Mesodermal cell (in vitro differentiated cells): ENCODE results near the gene CFAP74.

ENCODE experiments used
- H3K27ac ChIP-seq: 2 replicates; pipeline ENCODE4 v1.7.0; 2013; ENCODE audit warnings: mild to moderate bottlenecking, low read depth, low read length, moderate library complexity; ENCODE audit not compliant: severe bottlenecking
- H3K36me3 ChIP-seq: 2 replicates; pipeline ENCODE4 v1.7.1; 2013; ENCODE audit warnings: mild to moderate bottlenecking, low read length, moderate library complexity; ENCODE audit not compliant: control insufficient read depth, insufficient read depth
- H3K4me1 ChIP-seq: one replicate; pipeline ENCODE4 v1.7.1; 2013; ENCODE audit warnings: mild to moderate bottlenecking, low read length; ENCODE audit not compliant: insufficient read depth, control insufficient read depth, poor library complexity, severe bottlenecking
- H3K4me3 ChIP-seq: 2 replicates; pipeline ENCODE4 v1.7.0; 2013; ENCODE audit warnings: low read length, control low read depth, mild to moderate bottlenecking; ENCODE audit not compliant: insufficient read depth, poor library complexity, severe bottlenecking; ENCODE audit errors: extremely low read depth
- H3K9me3 ChIP-seq: 2 replicates; pipeline ENCODE4 v1.7.1; 2013; ENCODE audit warnings: mild to moderate bottlenecking, low read length, moderate library complexity; ENCODE audit not compliant: control insufficient read depth
- WGBS, 2 experiments: methylation state at CpG; one replicate each; pipeline ENCODE4 v1.1.5; 2013; ENCODE audit warnings: missing lambda C conversion rate in 2 of 2; ENCODE audit not compliant: insufficient coverage in 2 of 2; 5-methylcytosine and 5-hydroxymethylcytosine counted together

The CFAP74 gene

DNA sequence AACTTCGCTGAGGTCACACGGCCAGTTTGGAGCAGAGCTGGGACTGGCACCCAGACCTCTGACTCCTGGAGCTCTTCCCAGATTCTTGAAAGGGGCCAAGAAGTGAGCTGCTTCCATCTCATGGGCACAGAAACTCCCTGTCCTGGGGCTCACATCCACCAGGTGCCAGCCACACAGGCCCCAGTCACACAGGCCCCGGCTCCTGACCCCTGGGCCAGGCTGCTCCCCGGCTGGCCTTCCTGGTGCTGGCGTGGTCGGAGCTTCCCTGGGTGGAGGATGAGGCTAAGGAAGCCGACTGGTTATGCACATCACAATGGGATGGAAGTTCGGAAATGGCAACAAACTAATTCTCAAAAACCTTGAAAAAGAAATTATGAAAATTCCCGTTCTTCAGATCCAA lies 12.5 kb upstream of the CFAP74 start:
- Histone ChIP-seq H3K4me1 (peaks cover 6% of the 10 kb centered on the region), H3K4me3 (no peak overlapping the region), H3K9me3 (no peaks in the 10 kb centered on the region), H3K36me3 (no peaks in the 10 kb centered on the region), H3K27ac (no peak overlapping the region)
- WGBS, 2 experiments = 94 to 96% methylated on average over 9 of the region's 9 CpGs

DNA sequence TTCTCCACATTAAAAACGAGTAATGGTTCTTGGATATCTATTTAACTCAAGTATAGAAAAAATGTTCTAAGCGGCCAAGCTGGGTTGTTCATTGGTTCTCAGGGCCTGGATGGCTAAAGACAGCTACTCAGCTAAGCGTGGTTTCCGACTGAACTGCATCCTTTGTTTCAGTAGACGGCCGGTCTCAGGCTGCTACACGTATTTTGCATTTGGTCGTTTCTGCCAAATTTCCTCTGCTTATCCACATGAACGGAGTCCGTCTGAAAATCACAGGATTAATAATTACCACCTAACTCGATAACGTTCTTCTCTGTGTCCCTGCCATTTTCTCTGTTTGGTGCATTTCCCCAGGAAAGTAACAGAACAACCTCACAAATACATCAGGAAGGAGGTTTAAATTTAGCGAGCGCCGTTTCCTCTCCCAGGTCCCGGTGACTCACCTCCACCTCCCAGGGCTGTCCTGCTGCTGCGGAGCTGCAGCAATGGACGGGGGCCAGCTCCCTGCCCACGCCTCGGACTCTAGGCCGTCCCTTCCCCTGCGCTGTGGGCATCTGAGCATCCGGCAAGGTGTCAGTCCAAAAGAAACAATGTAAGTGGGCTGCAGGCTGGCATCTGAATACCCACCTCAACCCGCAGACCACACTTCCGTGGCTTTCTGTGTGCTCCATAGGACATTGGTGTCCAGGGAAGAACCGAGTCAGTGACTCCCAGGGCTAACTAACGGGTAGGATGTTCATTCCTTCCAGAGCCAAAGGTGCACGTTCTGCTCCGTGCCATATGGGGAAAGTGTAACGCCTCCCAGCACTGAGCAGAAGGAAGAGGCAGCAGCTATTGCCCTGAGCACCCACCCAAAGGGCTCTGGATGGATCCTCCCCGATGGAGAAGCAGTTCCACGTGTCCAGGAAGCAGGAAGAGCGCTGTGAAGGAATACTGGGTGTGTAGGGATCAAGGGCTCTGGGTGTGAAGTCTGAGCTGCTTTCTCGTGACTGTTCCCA lies 11.5 kb upstream of the CFAP74 start:
- Histone ChIP-seq H3K36me3 (no peaks in the 10 kb centered on the region), H3K9me3 (no peaks in the 10 kb centered on the region), H3K27ac (no peak overlapping the region), H3K4me1 (peaks cover 6% of the 10 kb centered on the region), H3K4me3 (no peak overlapping the region)
- WGBS, 2 experiments = 78 to 83% methylated on average over 26 to 29 of the region's 34 CpGs

DNA sequence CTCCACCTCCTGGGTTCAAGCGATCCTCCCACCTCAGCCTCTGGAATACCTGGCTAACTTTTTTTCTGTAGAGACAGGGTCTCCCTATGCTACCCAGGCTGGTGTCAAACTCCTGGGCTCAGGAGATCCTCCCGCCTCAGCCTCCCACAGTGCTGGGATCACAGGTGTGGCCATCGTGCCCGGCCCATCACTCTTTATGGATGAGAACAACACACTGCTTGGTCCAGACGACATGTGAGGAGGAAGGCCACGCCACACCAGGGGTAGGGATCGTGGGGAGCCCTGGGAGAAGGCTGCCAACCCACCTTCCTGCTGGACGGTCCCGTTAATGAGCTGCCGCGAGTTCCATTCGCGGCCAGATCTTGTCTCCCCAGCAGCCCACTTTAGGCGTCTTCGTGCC lies 10.6 kb upstream of the CFAP74 start:
- Histone ChIP-seq H3K4me1 (peaks cover 6% of the 10 kb centered on the region), H3K36me3 (no peaks in the 10 kb centered on the region), H3K9me3 (no peaks in the 10 kb centered on the region), H3K27ac (no peak overlapping the region), H3K4me3 (no peak overlapping the region)
- WGBS, 2 experiments = 93 to 95% methylated on average over 15 of the region's 15 CpGs

DNA sequence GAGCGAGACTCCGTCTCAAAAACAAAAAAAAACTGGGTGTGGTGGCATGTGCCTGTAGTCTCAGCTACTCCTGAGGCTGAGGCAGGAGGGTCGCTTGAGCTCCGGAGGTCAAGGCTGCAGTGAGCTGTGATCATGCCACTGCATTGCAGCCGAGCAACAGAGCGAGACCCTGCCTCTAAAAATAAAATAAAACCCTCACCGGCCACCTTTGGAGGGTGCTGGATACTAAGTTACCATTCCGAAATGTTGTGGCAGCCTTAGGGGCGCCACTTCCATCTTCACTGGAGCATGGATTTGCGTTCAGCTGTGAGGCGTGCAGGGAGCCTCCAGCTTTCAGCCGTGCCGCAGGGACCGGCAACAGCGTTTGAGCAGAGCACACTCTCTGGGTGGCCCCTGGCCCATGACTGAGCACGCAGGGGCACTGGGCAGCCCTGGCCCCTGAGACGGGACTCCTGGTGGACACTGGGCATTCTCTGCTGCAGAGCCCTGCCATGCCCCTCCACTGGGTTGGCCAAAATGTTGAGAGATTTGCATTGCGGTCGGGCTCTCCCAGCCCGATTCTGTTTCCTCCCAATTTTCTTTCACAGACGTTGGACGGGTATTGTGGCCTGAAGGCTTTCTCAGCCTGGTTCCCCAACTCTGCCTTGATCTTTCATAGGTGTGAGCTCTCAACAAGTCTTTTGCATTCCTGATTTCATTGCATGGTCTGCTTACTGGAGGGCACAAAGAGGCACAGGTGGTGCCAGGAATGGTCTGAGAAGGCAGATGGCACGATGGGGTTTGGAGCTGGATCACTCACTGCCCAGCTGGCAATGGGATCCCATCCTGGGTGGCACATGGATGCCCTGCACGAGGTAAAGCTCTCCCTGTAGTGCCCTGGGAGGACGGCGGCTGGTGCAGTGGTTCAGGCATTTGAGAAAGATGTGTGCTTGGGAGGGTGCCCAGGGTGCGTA lies 5.8 kb upstream of the CFAP74 start:
- no peak overlapping the region for H3K27ac ChIP-seq
- H3K4me1 ChIP-seq = no peaks in the 10 kb centered on the region
- H3K4me3 ChIP-seq = no peak overlapping the region
- 88 to 91% methylated on average over 22 to 27 of the region's 27 CpGs for WGBS, 2 experiments
- H3K36me3 ChIP-seq = no peaks in the 10 kb centered on the region
- no peaks in the 10 kb centered on the region for H3K9me3 ChIP-seq

DNA sequence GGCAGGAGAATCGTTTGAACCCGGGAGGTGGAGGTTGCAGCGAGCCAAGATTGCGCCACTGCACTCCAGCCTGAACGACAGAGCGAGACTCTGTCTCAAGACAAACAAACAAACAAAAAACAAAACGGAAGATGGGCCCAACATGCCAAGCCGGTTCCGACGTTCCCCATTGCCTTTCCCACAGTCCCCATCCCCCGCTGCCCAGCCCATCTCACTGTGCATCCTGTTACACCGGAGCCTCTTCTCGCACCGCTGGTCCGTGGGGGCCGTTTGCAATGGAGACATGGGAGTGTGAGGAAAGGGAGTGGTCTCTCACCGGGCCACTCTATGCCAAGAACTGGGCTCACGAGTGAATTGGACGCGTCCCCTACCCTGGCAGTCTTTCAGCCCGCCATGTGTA lies 1.3 kb upstream of the CFAP74 start:
- Histone ChIP-seq H3K4me1 (no peaks in the 10 kb centered on the region), H3K4me3 (no peak overlapping the region), H3K36me3 (no peaks in the 10 kb centered on the region), H3K9me3 (no peaks in the 10 kb centered on the region), H3K27ac (no peak overlapping the region)
- 90 to 93% methylated on average over 12 to 18 of the region's 21 CpGs for WGBS, 2 experiments

DNA sequence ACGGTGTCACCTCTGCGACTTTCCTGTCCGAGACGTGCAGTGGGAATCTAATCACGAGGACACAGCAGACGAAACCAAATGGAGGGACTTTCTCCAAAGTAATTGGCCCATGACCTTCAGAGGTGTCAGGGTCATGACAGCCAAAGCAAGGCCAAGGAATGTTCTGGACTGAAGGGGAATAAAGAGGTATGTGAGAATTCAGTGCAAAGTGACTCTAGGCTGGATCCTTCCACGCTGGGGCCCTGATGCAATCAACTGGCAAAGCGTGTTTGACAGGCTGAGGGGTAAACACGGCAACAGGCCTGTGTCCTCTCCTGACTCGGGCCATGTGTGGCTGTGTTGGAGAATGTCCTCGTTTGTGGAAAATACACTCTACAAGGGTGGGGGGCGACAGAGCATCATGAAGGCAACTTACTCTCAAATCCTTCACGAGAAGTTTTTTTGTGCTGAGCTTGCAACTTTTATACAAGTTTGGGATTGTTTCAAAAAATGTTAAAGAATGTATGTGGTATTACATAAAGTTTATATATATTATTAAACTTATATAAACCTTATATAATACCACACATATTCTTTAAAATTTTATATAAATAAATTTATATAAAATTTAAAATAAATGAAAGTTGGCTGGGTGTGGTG lies 1.7 kb downstream of the CFAP74 start:
- Histone ChIP-seq H3K9me3 (no peaks in the 10 kb centered on the region), H3K36me3 (no peaks in the 10 kb centered on the region), H3K27ac (no peak overlapping the region), H3K4me1 (no peaks in the 10 kb centered on the region), H3K4me3 (no peak overlapping the region)
- 88 to 95% methylated on average over 12 of the region's 13 CpGs for WGBS, 2 experiments

DNA sequence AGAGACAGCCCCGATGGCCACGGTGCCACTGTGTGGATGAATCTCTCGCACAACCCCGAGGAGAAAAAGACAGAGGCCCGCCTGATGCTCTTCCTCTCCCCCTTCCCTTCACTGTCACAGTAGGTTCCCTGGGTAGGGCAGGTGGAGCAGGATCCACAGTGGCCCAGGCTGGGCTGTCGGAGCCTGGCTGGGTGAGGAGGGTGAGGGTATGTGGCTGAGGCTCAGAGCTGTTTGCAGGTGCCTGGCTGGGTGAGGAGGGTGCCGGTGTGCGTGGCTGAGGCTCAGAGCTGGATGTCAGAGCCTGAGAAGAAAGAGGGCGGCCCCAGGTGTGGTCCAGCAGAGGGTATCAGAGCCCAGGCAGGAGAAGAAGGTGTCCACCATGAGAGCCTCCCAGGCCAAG lies 2.7 kb downstream of the CFAP74 start:
- H3K36me3 ChIP-seq = no peaks in the 10 kb centered on the region
- H3K4me3 ChIP-seq = no peak overlapping the region
- no peaks in the 10 kb centered on the region for H3K9me3 ChIP-seq
- 85 to 91% methylated on average over 7 of the region's 9 CpGs for WGBS, 2 experiments
- H3K27ac ChIP-seq = no peak overlapping the region
- peaks cover 5% of the 10 kb centered on the region for H3K4me1 ChIP-seq

DNA sequence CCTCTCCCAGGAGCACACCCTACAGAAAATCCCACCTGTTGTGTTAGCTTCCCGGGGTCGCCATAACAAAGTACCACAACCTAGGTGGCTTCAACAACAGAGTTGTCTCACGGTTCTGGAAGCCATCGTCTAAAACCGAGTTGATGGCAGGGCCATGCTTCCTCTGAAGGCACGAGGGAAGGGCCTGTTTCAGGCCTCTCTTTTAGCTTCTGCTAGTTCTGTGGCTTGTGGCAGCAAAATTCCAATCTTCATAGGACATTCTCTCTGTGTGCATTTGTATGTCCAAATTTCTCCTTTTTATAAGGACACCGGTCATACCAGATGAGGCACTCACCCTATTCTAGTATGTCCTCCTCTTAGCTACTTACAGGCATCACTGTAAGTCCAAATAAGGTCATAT lies 3.2 kb downstream of the CFAP74 start:
- Histone ChIP-seq H3K4me3 (no peak overlapping the region), H3K36me3 (no peaks in the 10 kb centered on the region), H3K4me1 (peaks cover 5% of the 10 kb centered on the region), H3K27ac (no peak overlapping the region), H3K9me3 (no peaks in the 10 kb centered on the region)
- 94 to 96% methylated on average over 7 of the region's 7 CpGs for WGBS, 2 experiments

DNA sequence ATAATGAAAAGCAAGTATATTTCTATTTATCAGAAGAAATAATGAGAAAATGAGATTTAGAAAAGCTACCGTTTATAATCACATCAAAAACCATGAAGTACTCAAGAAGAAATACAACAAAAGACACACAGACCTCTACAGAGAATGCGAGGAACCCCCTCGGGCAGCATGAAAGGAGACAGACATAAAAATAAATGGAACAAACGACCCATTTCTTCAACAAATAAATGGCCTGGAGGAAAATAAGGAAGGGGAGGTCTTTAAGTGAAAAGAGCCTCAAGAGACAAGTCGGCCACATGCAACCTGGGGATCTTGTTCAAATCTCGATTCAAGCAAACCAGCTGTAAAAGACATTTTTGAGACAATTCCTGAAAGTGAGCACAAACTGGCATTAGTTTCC lies 6.0 kb downstream of the CFAP74 start:
- H3K4me1 ChIP-seq = peaks cover 5% of the 10 kb centered on the region
- WGBS, 2 experiments = 90 to 95% methylated on average over 2 of the region's 6 CpGs
- H3K36me3 ChIP-seq = no peaks in the 10 kb centered on the region
- H3K9me3 ChIP-seq = no peaks in the 10 kb centered on the region
- H3K4me3 ChIP-seq = no peak overlapping the region
- H3K27ac ChIP-seq = no peak overlapping the region

DNA sequence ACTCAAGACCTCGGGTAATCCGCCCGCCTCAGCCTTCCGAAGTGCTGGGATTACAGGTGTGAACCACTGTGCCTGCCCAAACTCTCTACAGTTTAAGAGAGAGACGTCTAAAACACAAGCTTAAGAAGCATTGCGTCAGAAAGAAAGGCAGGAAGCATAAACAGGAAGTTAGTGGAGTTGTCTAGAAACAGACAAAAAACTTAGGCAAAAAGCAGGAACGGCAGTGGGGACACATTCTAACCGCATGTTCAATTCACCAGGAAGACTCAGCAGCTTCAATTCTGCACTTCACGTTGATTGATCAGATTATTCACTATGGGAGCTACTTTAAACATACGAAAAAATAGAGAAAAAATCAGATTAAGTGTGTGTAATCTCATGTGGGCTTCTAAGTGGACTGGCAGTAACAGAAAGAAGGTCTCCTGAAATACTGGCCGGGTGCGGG lies 7.4 kb downstream of the CFAP74 start:
- H3K4me3 ChIP-seq = no peak overlapping the region
- H3K4me1 ChIP-seq = peaks cover 5% of the 10 kb centered on the region
- peak overlapping the region; percentile 10 for H3K27ac ChIP-seq
- H3K9me3 ChIP-seq = no peaks in the 10 kb centered on the region
- no peaks in the 10 kb centered on the region for H3K36me3 ChIP-seq
- 92 to 95% methylated on average over 10 to 12 of the region's 12 CpGs for WGBS, 2 experiments
